ENCODE data around the gene CLIC5. TPM values are rescaled to one million over a fixed set of nuclear protein-coding genes. Genes with fewer than 3 reads are reported as not detected.

Gene CLIC5
- total RNA-seq, 1 experiment from 2014 or later: 0.20 TPM

DNA sequence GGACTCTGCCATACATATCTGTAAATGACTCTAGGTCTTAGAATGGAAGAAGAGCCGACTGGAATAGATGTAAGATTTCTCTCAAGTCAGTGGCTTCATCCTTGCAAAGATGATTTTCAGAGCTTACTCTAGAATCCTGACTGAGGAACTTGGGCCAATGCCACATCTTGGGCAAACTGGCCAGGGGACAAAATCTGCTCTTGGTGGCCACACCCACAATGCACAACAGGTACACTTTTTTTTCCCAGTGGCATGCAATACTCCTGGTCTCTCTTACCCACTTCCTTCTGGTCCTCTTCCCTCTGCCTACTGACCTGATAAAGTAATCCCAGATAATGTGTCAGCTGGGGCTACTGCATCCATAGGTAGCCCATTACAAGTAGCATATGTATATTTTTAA is 13.4 kb downstream of the CLIC5 start:
- H3K79me2 ChIP-seq (ENCODE audit: insufficient read depth, low read length): no peaks in the 10 kb centered on the region
- H3K27ac Mint-ChIP-seq: no peak overlapping the region
- H3K4me1 Mint-ChIP-seq: no peaks in the 10 kb centered on the region
- no peaks in the 10 kb centered on the region for H3K27me3 ChIP-seq (ENCODE audit: insufficient read depth, low read length)
- H2BK5ac ChIP-seq (ENCODE audit: insufficient read length, low read length): no peak overlapping the region
- no peaks in the 10 kb centered on the region for H4K20me1 ChIP-seq (ENCODE audit: control insufficient read depth, insufficient read depth, insufficient read length)
- no peak overlapping the region for H4K91ac ChIP-seq (ENCODE audit: insufficient read length, low read depth, low read length)
- H3K36me3 Mint-ChIP-seq (ENCODE audit: insufficient read depth in 1 of 3, low read depth in 3 of 3): no peaks in the 10 kb centered on the region
- H2AK5ac ChIP-seq (ENCODE audit: insufficient read length, low read length): no peak overlapping the region
- H3K79me1 ChIP-seq (ENCODE audit: insufficient read depth, low read depth, low read length, poor library complexity, severe bottlenecking): no peaks in the 10 kb centered on the region
- H3K4me2 ChIP-seq (ENCODE audit: insufficient read depth, insufficient read length, low read length): no peak overlapping the region
- H3K14ac ChIP-seq (ENCODE audit: insufficient read depth, low read length): no peak overlapping the region
- no peak overlapping the region for H4K5ac ChIP-seq (ENCODE audit: insufficient read length, low read depth, low read length)
- H3K4ac ChIP-seq (ENCODE audit: low read depth, low read length): no peak overlapping the region
- no peaks in the 10 kb centered on the region for H3K4me1 ChIP-seq (ENCODE audit: insufficient read depth, low read length)
- H3K9me3 Mint-ChIP-seq: no peaks in the 10 kb centered on the region
- no peak overlapping the region for H2BK120ac ChIP-seq (ENCODE audit: low read depth, low read length, poor library complexity, severe bottlenecking)
- no peak overlapping the region for H3K9ac ChIP-seq (ENCODE audit: extremely low read depth, insufficient read length, low read length)
- no peak overlapping the region for H3K27ac ChIP-seq (ENCODE audit: insufficient read length, low read depth, low read length)
- H3K27me3 Mint-ChIP-seq (ENCODE audit: low read depth): peaks cover 19% of the 10 kb centered on the region
- no peak overlapping the region for H3K4me3 Mint-ChIP-seq
- no peaks in the 10 kb centered on the region for H3K9me3 ChIP-seq (ENCODE audit: control insufficient read depth, low read depth, low read length)
- H2AFZ ChIP-seq (ENCODE audit: low read length): no peak overlapping the region
- no peak overlapping the region for H2BK20ac ChIP-seq (ENCODE audit: low read depth, low read length, poor library complexity, severe bottlenecking)
- DNase-seq: no peak
- H4K8ac ChIP-seq (replicated peaks; ENCODE audit: insufficient read length, low read depth, low read length): no peak overlapping the region
- TF ChIP-seq, protein P1, sequence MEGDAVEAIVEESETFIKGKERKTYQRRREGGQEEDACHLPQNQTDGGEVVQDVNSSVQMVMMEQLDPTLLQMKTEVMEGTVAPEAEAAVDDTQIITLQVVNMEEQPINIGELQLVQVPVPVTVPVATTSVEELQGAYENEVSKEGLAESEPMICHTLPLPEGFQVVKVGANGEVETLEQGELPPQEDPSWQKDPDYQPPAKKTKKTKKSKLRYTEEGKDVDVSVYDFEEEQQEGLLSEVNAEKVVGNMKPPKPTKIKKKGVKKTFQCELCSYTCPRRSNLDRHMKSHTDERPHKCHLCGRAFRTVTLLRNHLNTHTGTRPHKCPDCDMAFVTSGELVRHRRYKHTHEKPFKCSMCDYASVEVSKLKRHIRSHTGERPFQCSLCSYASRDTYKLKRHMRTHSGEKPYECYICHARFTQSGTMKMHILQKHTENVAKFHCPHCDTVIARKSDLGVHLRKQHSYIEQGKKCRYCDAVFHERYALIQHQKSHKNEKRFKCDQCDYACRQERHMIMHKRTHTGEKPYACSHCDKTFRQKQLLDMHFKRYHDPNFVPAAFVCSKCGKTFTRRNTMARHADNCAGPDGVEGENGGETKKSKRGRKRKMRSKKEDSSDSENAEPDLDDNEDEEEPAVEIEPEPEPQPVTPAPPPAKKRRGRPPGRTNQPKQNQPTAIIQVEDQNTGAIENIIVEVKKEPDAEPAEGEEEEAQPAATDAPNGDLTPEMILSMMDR (conservative IDR thresholded peaks at IDR 0.05): no peak
- WGBS (ENCODE audit: extremely low coverage, insufficient read length, low lambda C conversion rate): no CpG with 5 or more reads among the region's 1 CpG
- no peak overlapping the region for H2BK15ac ChIP-seq (ENCODE audit: low read depth, low read length)
- H3K23ac ChIP-seq (ENCODE audit: insufficient read length, low read depth, low read length): no peak overlapping the region
- no peak overlapping the region for H3K18ac ChIP-seq (ENCODE audit: insufficient read length, low read depth, low read length)
- no peaks in the 10 kb centered on the region for H3K23me2 ChIP-seq (ENCODE audit: insufficient read length, low read depth, low read length, poor library complexity, severe bottlenecking)
- no peak overlapping the region for H2BK12ac ChIP-seq (ENCODE audit: insufficient read length, low read depth, low read length)
- H3K56ac ChIP-seq (ENCODE audit: insufficient read length, low read depth, low read length): no peak overlapping the region
- H3T11ph ChIP-seq (ENCODE audit: low read length): no peak overlapping the region

Measured in H9 (cell line).